Peyer's patch (tissue), 4 donors: ENCODE data around the gene KHK. TPM values are rescaled to one million over a fixed set of nuclear protein-coding genes. Genes with fewer than 3 reads are reported as not detected.

Source experiments
- DNase-seq, 3 donors: peaks; one replicate each; pipeline ENCODE4 v3.0.0-alpha.2; 2017 to 2019
- H3K27ac ChIP-seq, 4 donors: fragments of 200-600 bp; sonication (generic); one replicate each; pipeline ENCODE4 v1.5.1; 2016 to 2019
- H3K27me3 ChIP-seq, 2 donors: fragments of 200-600 bp; sonication (generic); one replicate each; pipeline ENCODE4 v1.5.1; 2019
- H3K36me3 ChIP-seq, 3 donors: fragments of 200-600 bp; sonication (generic); one replicate each; pipeline ENCODE4 v1.5.1; 2016 to 2019
- H3K4me1 ChIP-seq, 4 donors: fragments of 200-600 bp; sonication (generic); one replicate each; pipeline ENCODE4 v1.5.1; 2016 to 2019
- H3K4me3 ChIP-seq, 4 donors: fragments of 200-600 bp; sonication (generic); 1 replicate in 3 of 4; 2 replicates in 1 of 4; pipeline ENCODE4 v1.5.1; 2016 to 2019; ENCODE audit warnings: mild to moderate bottlenecking in 1 of 4
- H3K9me3 ChIP-seq, 4 donors: fragments of 200-600 bp; sonication (generic); one replicate each; pipeline ENCODE4 v1.5.1; 2016 to 2019; ENCODE audit warnings: mild to moderate bottlenecking in 1 of 4
- CTCF ChIP-seq, 6 experiments: fragments of 450-650 bp in 4 of 6; fragments of 200-600 bp in 2 of 6; sonication (generic) in 1 of 6; IDR thresholded peaks; one replicate each; pipeline ENCODE4 v1.5.1; 2017 to 2019; ENCODE audit warnings: antibody characterized with exemption in 6 of 6, mild to moderate bottlenecking in 3 of 6, moderate library complexity in 1 of 6
- POLR2A ChIP-seq, 2 donors: fragments of 450-650 bp; IDR thresholded peaks; one replicate each; pipeline ENCODE4 v1.5.1; 2017; ENCODE audit warnings: antibody characterized with exemption in 2 of 2, mild to moderate bottlenecking in 2 of 2, moderate library complexity in 2 of 2
- total RNA-seq, 4 donors: library from RNA; depleted of rRNA; stranded (reverse); fragments of >200 nt; gene quantifications; one replicate each; pipeline ENCODE4 v1.1.0, GENCODE V29; 2016

KHK gene
- total RNA-seq, 4 donors from 2014 or later: 40.4 to 576 (median 435) TPM

- Histone ChIP-seq H3K4me3 (no peak overlapping the region), H3K4me1 (no peaks in the 10 kb centered on the region), H3K9me3 (no peaks in the 10 kb centered on the region), H3K27ac (no peak overlapping the region), H3K36me3 (peaks cover 0 to 41% (median 0%) of the 10 kb centered on the region in 3 donors), H3K27me3 (no peaks in the 10 kb centered on the region)
- no peak for TF ChIP-seq CTCF (IDR thresholded peaks at IDR 0.05)
- peak in 1 of 3 donors; percentile 40 for DNase-seq
These were observed 27.3 kb upstream of the KHK start for GRCh38 chr2:27059141-27059820.

- H3K27me3 ChIP-seq: no peaks in the 10 kb centered on the region
- no peak for DNase-seq
These were observed 26.2 kb upstream of the KHK start for GRCh38 chr2:27060323-27060722.

GRCh38 chr2:27065128-27065527, 21.4 kb upstream of the KHK start:
- no peak overlapping the region for H3K27ac ChIP-seq
- no peaks in the 10 kb centered on the region for H3K9me3 ChIP-seq
- H3K36me3 ChIP-seq: peaks cover 0 to 32% (median 0%) of the 10 kb centered on the region in 3 donors
- DNase-seq: peak in 1 of 3 donors; percentile 11
- no peaks in the 10 kb centered on the region for H3K27me3 ChIP-seq
- peaks cover 0 to 17% (median 1%) of the 10 kb centered on the region in 4 donors for H3K4me1 ChIP-seq
- H3K4me3 ChIP-seq: no peak overlapping the region
- TF ChIP-seq POLR2A (IDR thresholded peaks at IDR 0.05) (no peak), CTCF (IDR thresholded peaks at IDR 0.05) (no peak)

More at GRCh38 chr2:27060323-27060722, 26.2 kb upstream of the KHK start:
- Histone ChIP-seq H3K9me3 (no peaks in the 10 kb centered on the region), H3K36me3 (peaks cover 0 to 30% (median 0%) of the 10 kb centered on the region in 3 donors), H3K4me3 (no peak overlapping the region), H3K4me1 (no peaks in the 10 kb centered on the region), H3K27ac (no peak overlapping the region)
- no peak for TF ChIP-seq CTCF (IDR thresholded peaks at IDR 0.05)
- no peak for TF ChIP-seq POLR2A (IDR thresholded peaks at IDR 0.05)

GRCh38 chr2:27067385-27067784, 19.2 kb upstream of the KHK start:
- no peaks in the 10 kb centered on the region for H3K9me3 ChIP-seq
- H3K4me1 ChIP-seq: peaks cover 0 to 29% (median 11%) of the 10 kb centered on the region in 4 donors
- peaks cover 0 to 32% (median 0%) of the 10 kb centered on the region in 3 donors for H3K36me3 ChIP-seq
- peak in 1 of 3 donors; percentile 30 for DNase-seq
- no peak overlapping the region for H3K4me3 ChIP-seq
- no peaks in the 10 kb centered on the region for H3K27me3 ChIP-seq
- no peak for TF ChIP-seq POLR2A (IDR thresholded peaks at IDR 0.05)
- TF ChIP-seq CTCF (IDR thresholded peaks at IDR 0.05): no peak
- H3K27ac ChIP-seq: no peak overlapping the region

- Histone ChIP-seq H3K4me3 (no peak overlapping the region), H3K27ac (no peak overlapping the region), H3K9me3 (no peaks in the 10 kb centered on the region), H3K36me3 (peaks cover 0 to 32% (median 0%) of the 10 kb centered on the region in 3 donors), H3K27me3 (no peaks in the 10 kb centered on the region), H3K4me1 (peaks cover 0 to 39% (median 11%) of the 10 kb centered on the region in 4 donors)
- no peak for TF ChIP-seq CTCF (IDR thresholded peaks at IDR 0.05)
- no peak for TF ChIP-seq POLR2A (IDR thresholded peaks at IDR 0.05)
- peak in 1 of 3 donors; percentile 6 for DNase-seq
These were observed 17.1 kb upstream of the KHK start for GRCh38 chr2:27069436-27069835.
